HUES48 (cell line): ENCODE measurements around the gene TNFRSF18.

Source experiments
- H3K27ac ChIP-seq: one replicate; pipeline ENCODE4 v1.7.0; 2013; ENCODE audit warnings: low read depth, low read length, inconsistent platforms
- H3K27me3 ChIP-seq: 2 replicates; pipeline ENCODE4 v1.6.1; 2013; ENCODE audit warnings: mild to moderate bottlenecking, low read length; ENCODE audit not compliant: control insufficient read depth, insufficient read depth
- H3K36me3 ChIP-seq: 2 replicates; pipeline ENCODE4 v1.6.1; 2013; ENCODE audit warnings: low read length; ENCODE audit not compliant: control insufficient read depth, insufficient read depth
- H3K4me1 ChIP-seq: 2 replicates; pipeline ENCODE4 v1.6.1; 2013; ENCODE audit warnings: mild to moderate bottlenecking, low read length; ENCODE audit not compliant: control insufficient read depth, insufficient read depth
- H3K4me3 ChIP-seq: 2 replicates; pipeline ENCODE4 v1.5.1; 2013; ENCODE audit warnings: mild to moderate bottlenecking, low read depth, low read length
- H3K9ac ChIP-seq: 2 replicates; pipeline ENCODE4 v1.6.1; 2013; ENCODE audit warnings: mild to moderate bottlenecking, low read depth, low read length, moderate library complexity
- H3K9me3 ChIP-seq: 2 replicates; pipeline ENCODE4 v1.6.1; 2013; ENCODE audit warnings: low read length; ENCODE audit not compliant: control insufficient read depth, insufficient read depth

TNFRSF18 gene

DNA sequence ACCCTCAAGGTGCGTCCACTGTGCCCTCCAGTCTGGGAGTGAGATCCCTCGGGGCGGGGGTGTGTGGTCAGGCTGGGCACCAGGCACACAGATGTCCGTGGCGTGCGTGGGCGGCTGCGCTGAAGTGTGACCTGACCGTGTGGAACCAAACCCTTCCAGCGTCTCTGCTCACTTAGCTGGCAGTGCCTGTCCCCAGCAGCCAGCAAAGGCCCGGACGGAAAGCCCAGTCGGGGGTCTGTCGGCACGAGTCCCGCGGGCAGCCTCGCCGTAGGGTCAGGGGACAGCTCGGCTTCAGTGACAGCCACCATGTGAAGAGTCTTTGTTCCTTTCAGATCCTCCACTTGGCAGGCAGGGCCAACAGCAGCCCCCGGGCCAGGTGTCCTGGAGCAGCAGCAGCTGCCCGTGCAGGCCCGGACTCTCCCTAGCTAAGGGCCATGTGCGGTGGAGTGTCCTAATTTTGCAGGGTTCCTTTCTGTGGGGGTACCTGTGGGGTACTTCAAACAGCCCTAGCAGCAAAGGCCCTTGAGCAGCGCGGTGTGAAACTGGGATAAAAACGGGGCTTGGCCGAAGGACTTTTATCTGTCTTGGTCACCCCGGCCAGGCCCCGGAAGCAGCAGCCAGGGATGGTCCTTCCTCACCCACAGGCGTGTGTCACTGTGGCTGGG lies 21.2 kb downstream of the TNFRSF18 start:
- no peaks in the 10 kb centered on the region for H3K27me3 ChIP-seq
- no peaks in the 10 kb centered on the region for H3K36me3 ChIP-seq
- no peaks in the 10 kb centered on the region for H3K4me1 ChIP-seq
- H3K9me3 ChIP-seq, result no peaks in the 10 kb centered on the region
- H3K27ac ChIP-seq, result no peak overlapping the region
- no peak overlapping the region for H3K4me3 ChIP-seq
- H3K9ac ChIP-seq, result no peak overlapping the region

DNA sequence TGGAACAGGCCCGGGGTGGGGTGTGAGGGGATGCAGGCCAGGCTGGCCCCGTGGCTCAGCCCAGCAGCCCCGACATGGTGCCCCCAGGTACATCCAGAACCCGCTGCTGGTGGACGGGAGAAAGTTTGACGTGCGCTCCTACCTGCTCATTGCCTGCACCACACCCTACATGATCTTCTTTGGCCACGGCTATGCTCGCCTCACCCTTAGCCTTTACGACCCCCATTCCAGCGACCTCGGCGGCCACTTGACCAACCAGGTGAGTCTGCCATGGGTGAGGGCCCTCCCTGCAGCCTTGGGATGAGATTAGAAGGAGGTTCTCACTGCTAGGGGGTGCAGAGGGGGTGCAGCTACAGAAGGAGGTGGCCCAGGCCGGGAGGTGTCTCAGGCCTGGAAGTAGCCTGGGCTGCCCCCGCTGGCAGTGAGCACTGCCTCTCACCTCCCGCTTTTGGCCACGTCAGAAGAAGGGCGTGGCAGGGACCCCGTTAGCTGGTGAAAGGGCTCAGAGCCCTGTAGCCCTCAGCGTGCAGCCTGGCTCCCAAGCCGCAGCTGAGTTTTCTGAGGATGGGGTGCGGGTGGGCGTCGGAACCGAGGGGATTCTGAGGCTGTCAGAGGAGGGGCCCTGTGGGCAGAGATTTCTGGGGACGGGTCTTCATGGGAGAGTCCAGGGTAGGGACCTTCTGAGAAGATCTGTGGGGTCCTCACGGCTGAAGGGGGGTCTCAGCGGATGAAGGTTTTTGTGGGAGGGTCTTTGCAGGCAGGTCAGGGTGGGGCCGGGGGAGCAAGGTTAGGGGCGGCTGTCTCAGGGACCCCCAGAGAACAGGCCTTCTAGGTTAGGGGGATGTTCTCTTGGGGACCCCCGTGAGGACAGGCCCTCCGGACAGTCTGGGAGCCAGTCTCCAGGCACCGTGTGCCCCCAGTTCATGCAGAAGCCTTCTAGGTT lies 22.3 kb downstream of the TNFRSF18 start:
- Histone ChIP-seq H3K9me3 (no peaks in the 10 kb centered on the region), H3K4me3 (no peak overlapping the region), H3K4me1 (no peaks in the 10 kb centered on the region), H3K27ac (no peak overlapping the region), H3K36me3 (no peaks in the 10 kb centered on the region), H3K27me3 (no peaks in the 10 kb centered on the region), H3K9ac (no peak overlapping the region)

DNA sequence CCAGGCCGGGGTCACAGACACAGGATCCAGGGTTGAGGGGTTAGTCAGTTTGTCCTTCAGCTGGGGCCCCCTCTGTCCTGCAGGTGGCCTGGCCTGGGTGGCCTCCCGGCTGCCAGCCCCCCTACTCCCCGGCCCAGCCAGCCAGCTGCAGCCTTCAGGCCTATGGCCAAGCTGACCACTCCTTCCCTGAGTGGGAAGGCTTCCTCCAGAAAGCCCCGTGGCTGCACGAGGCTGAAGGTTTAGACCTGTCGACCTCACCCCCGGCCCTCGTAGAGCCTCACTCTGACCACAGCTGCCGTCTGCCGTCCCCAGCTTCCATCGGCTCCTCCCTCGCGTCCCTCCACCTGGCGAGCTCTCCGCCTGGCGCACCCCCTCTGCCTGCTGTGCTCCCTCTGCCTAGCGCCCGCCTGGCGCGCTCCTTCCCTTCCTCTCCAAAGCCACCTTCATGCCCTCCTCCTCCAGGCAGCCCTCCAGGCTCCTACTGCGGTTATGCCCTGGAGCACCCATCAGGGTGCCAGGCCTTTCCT lies 23.1 kb downstream of the TNFRSF18 start:
- no peak overlapping the region for H3K4me3 ChIP-seq
- H3K9me3 ChIP-seq, result no peaks in the 10 kb centered on the region
- no peaks in the 10 kb centered on the region for H3K36me3 ChIP-seq
- H3K9ac ChIP-seq, result no peak overlapping the region
- H3K27me3 ChIP-seq, result no peaks in the 10 kb centered on the region
- H3K27ac ChIP-seq, result no peak overlapping the region
- no peaks in the 10 kb centered on the region for H3K4me1 ChIP-seq

- no peaks in the 10 kb centered on the region for H3K4me1 ChIP-seq
- no peak overlapping the region for H3K4me3 ChIP-seq
- no peak overlapping the region for H3K9ac ChIP-seq
- H3K36me3 ChIP-seq, result no peaks in the 10 kb centered on the region
- no peak overlapping the region for H3K27ac ChIP-seq
- H3K9me3 ChIP-seq, result no peaks in the 10 kb centered on the region
- no peaks in the 10 kb centered on the region for H3K27me3 ChIP-seq
These were observed 23.7 kb downstream of the TNFRSF18 start for GRCh38 chr1:1182491-1183220.

DNA sequence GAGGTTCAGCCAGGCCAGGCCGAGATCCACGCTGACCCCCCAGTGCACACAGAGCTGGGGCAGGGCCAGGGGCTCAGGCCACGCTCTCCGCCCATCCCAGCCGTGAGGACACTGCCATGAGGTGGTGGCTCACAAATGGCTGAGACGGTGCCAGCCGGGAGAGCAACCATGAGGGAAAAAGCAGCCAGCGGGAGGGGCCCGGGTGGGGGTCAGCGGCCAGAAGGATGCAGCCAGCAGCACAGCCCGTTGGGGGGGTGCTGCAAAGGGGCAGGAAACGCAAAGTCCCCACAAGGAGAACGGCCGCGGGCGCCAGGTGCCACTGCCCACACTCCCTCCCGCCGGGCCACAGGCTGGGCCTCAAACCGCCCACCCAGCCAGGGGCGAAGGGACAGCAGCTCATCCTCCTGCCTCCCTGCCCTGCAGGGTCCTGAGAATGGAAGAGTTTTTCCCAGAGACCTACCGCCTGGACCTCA lies 24.4 kb downstream of the TNFRSF18 start:
- Histone ChIP-seq H3K27me3 (no peaks in the 10 kb centered on the region), H3K4me3 (no peak overlapping the region), H3K9ac (no peak overlapping the region), H3K4me1 (peaks cover 1% of the 10 kb centered on the region), H3K36me3 (no peaks in the 10 kb centered on the region), H3K9me3 (no peaks in the 10 kb centered on the region), H3K27ac (no peak overlapping the region)

GRCh38 chr1:1181129-1181937 lies 25.1 kb downstream of the TNFRSF18 start:
- H3K9ac ChIP-seq, result no peak overlapping the region
- H3K4me1 ChIP-seq, result peaks cover 7% of the 10 kb centered on the region
- H3K36me3 ChIP-seq, result no peaks in the 10 kb centered on the region
- H3K27ac ChIP-seq, result no peak overlapping the region
- no peaks in the 10 kb centered on the region for H3K27me3 ChIP-seq
- no peaks in the 10 kb centered on the region for H3K9me3 ChIP-seq
- no peak overlapping the region for H3K4me3 ChIP-seq

GRCh38 chr1:1179983-1180861 lies 26.2 kb downstream of the TNFRSF18 start:
- Histone ChIP-seq H3K36me3 (no peaks in the 10 kb centered on the region), H3K27me3 (no peaks in the 10 kb centered on the region; the same call in 1 of the 2 replicates), H3K9me3 (no peaks in the 10 kb centered on the region), H3K4me3 (no peak overlapping the region), H3K27ac (no peak overlapping the region), H3K9ac (no peak overlapping the region), H3K4me1 (peaks cover 7% of the 10 kb centered on the region)

GRCh38 chr1:1179346-1179982 lies 26.9 kb downstream of the TNFRSF18 start:
- Histone ChIP-seq H3K9me3 (no peaks in the 10 kb centered on the region), H3K4me3 (no peak overlapping the region), H3K36me3 (no peaks in the 10 kb centered on the region), H3K4me1 (peaks cover 7% of the 10 kb centered on the region), H3K27me3 (no peaks in the 10 kb centered on the region; the same call in 1 of the 2 replicates), H3K9ac (no peak overlapping the region), H3K27ac (no peak overlapping the region)

DNA sequence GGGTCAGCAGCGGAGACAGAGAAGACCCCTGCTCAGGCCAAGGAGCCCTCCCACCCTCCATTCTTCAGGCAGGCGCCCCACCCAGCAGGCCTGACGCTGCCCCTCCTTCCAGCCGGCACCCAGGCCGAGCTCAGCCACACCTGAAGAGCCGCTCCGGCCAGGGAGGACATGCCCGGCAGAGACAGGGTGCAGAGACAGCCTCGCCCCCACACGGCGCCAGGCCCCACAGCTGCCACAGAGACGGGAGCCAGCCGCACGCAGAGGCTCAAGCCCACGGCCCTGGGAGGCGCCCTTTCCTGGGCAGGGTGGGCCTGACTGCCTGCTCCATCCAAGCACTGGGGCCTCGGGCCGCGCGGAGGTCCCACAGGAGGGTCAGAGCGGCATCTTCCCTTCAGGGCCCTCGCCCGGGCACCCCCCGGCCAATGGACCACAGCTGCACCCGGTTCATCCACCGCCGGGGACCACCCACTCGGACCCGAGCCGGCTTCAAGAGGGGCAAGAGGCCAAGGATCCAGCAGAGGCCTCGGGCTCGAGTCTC lies 27.5 kb downstream of the TNFRSF18 start:
- Histone ChIP-seq H3K9me3 (no peaks in the 10 kb centered on the region), H3K4me1 (peaks cover 7% of the 10 kb centered on the region), H3K27ac (no peak overlapping the region), H3K27me3 (no peaks in the 10 kb centered on the region; the same call in 1 of the 2 replicates), H3K36me3 (no peaks in the 10 kb centered on the region), H3K9ac (no peak overlapping the region), H3K4me3 (no peak overlapping the region)
